HUES6 (cell line): ENCODE results near the gene LMTK2.

ENCODE experiments used
- H3K27ac ChIP-seq: 2 replicates; pipeline ENCODE4 v1.7.0; 2013; ENCODE audit warnings: low read depth, mild to moderate bottlenecking, low read length, inconsistent platforms
- H3K27me3 ChIP-seq: 2 replicates; pipeline ENCODE4 v1.6.1; 2013; ENCODE audit warnings: low read length; ENCODE audit not compliant: control insufficient read depth, insufficient read depth
- H3K36me3 ChIP-seq: 2 replicates; pipeline ENCODE4 v1.6.1; 2013; ENCODE audit warnings: low read length; ENCODE audit not compliant: control insufficient read depth, insufficient read depth
- H3K4me1 ChIP-seq: 2 replicates; pipeline ENCODE4 v1.6.1; 2013; ENCODE audit warnings: low read length; ENCODE audit not compliant: control insufficient read depth, insufficient read depth
- H3K4me3 ChIP-seq: 2 replicates; pipeline ENCODE4 v1.5.1; 2013; ENCODE audit warnings: low read depth, low read length
- H3K9ac ChIP-seq: one replicate; pipeline ENCODE4 v1.6.1; 2013; ENCODE audit warnings: mild to moderate bottlenecking, low read length
- H3K9me3 ChIP-seq: 2 replicates; pipeline ENCODE4 v1.6.1; 2013; ENCODE audit warnings: low read depth, low read length; ENCODE audit not compliant: control insufficient read depth, insufficient read depth

LMTK2 gene

GRCh38 chr7:98175260-98175940, 68.7 kb downstream of the LMTK2 start:
- Histone ChIP-seq H3K27ac (no peak overlapping the region), H3K9ac (no peak overlapping the region), H3K36me3 (peaks cover 31% of the 10 kb centered on the region), H3K4me3 (no peak overlapping the region), H3K9me3 (no peaks in the 10 kb centered on the region), H3K4me1 (peaks cover 5% of the 10 kb centered on the region), H3K27me3 (no peaks in the 10 kb centered on the region)

- Histone ChIP-seq H3K27ac (no peak overlapping the region), H3K4me1 (peaks cover 7% of the 10 kb centered on the region), H3K4me3 (no peak overlapping the region), H3K9me3 (no peaks in the 10 kb centered on the region), H3K9ac (no peak overlapping the region), H3K36me3 (peaks cover 22% of the 10 kb centered on the region), H3K27me3 (no peaks in the 10 kb centered on the region)
Observed at GRCh38 chr7:98177553-98177952, 70.9 kb downstream of the LMTK2 start.

GRCh38 chr7:98178321-98178720, 71.7 kb downstream of the LMTK2 start:
- Histone ChIP-seq H3K27me3 (no peaks in the 10 kb centered on the region), H3K4me1 (peaks cover 7% of the 10 kb centered on the region), H3K9me3 (no peaks in the 10 kb centered on the region), H3K36me3 (peaks cover 22% of the 10 kb centered on the region), H3K27ac (no peak overlapping the region), H3K4me3 (no peak overlapping the region), H3K9ac (no peak overlapping the region)

DNA sequence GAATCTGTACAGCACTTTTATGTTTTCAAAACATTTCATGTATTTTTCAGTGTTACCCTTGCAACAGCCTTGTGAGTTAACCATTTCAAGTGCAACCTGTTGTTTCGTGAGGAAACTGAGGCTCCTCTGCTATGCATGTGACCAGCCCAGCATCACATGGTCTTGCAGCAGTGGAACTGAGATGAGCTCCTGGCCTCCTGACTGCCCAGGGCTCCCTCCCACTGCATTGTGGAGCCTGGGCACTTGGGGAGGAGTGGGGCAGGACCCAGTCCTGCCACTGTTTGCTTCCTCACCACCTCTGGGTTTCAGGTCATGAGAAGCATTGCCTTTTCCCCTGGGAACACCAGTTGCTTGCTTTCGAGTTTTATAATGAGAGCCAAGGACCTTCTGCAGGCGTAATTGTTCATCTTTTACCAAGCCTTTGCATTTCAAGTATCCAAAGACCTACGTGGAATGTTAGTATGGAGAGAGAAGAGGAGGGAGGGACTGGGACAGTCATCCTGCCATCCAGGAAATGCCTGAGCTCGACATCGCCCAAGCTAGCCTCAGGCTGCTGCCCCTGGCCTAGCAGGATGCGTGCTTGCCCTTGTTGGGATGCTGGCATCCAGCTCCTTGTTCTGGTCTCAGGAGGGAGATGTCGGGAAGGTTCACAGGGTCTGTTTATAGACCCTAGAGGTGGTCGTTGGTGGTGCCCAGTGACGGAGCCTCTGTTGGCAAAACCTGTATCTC, 72.3 kb downstream of the LMTK2 start:
- Histone ChIP-seq H3K27me3 (no peaks in the 10 kb centered on the region), H3K27ac (no peak overlapping the region), H3K9ac (no peak overlapping the region), H3K4me1 (peaks cover 7% of the 10 kb centered on the region), H3K9me3 (0 out of 2 replicates have a peak, but pooled peaks cover 2% of the 10 kb centered on the region), H3K36me3 (peaks cover 22% of the 10 kb centered on the region), H3K4me3 (no peak overlapping the region)

GRCh38 chr7:98180751-98181150, 74.1 kb downstream of the LMTK2 start:
- Histone ChIP-seq H3K9ac (no peak overlapping the region), H3K4me3 (no peak overlapping the region), H3K36me3 (peaks cover 5% of the 10 kb centered on the region; the same call in 1 of the 2 replicates), H3K27ac (no peak overlapping the region), H3K9me3 (0 out of 2 replicates have a peak, but pooled peaks cover 2% of the 10 kb centered on the region), H3K27me3 (no peaks in the 10 kb centered on the region), H3K4me1 (peaks cover 7% of the 10 kb centered on the region)

GRCh38 chr7:98185101-98185500, 78.4 kb downstream of the LMTK2 start:
- H3K27ac ChIP-seq, result no peak overlapping the region
- H3K27me3 ChIP-seq, result no peaks in the 10 kb centered on the region
- 0 out of 2 replicates have a peak, but pooled peaks cover 2% of the 10 kb centered on the region for H3K4me1 ChIP-seq
- H3K36me3 ChIP-seq, result peaks cover 12% of the 10 kb centered on the region; the same call in 1 of the 2 replicates
- H3K9ac ChIP-seq, result no peak overlapping the region
- H3K4me3 ChIP-seq, result no peak overlapping the region
- 0 out of 2 replicates have a peak, but pooled peaks cover 2% of the 10 kb centered on the region for H3K9me3 ChIP-seq

DNA sequence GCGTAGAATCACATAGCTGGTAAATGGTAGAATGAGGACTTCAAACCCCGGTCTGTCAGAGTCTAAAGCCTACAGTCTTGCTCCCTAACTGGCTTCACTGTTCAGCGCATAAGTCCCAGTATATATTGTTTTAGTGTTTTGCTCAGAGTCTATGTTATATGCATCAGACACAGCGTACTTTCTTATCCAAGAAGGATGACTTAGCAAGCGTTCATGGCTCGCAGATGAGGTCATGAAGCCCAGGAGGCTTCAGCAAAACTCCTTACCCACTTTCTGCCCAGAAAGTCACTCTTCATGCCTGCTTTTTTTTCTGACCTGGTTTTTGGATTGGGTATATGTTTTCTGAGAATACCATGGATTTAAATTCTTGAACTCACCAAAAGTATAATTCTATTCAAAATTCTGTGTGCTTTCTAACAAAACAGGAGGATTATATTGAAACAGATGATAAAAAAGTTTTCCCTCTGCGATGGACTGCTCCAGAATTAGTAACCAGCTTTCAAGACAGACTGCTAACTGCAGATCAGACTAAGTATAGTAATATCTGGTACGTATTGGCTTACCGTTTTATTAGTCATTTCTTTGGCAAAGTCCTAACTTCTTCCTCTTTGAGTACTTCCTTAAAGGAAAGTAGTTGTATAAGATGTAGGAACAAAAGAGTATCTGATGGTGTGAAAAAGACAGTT, 79.9 kb downstream of the LMTK2 start:
- Histone ChIP-seq H3K4me3 (no peak overlapping the region), H3K36me3 (peaks cover 20% of the 10 kb centered on the region), H3K27ac (no peak overlapping the region)

DNA sequence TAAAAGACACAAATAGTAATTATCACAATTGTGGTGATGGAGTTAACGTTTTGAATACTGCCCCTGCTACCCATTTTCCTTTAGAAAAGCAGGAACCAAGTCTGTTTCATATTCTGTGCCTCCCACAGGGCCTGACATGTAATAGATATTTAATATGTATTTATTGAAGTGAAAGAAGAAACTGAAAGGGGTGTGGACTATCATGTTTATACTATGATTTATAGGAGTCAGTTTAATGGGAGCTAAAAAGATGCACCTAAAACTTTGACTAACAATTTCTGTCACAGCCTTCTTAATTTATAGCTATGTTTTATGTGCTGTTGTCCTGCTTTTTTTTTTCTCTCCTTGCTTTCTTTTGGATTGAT, 80.5 kb downstream of the LMTK2 start:
- Histone ChIP-seq H3K27ac (no peak overlapping the region), H3K4me3 (no peak overlapping the region), H3K9ac (no peak overlapping the region), H3K36me3 (peaks cover 25% of the 10 kb centered on the region), H3K9me3 (0 out of 2 replicates have a peak, but pooled peaks cover 2% of the 10 kb centered on the region), H3K4me1 (0 out of 2 replicates have a peak, but pooled peaks cover 2% of the 10 kb centered on the region), H3K27me3 (no peaks in the 10 kb centered on the region)

More for the DNA sequence above, 79.9 kb downstream of the LMTK2 start:
- Histone ChIP-seq H3K4me1 (0 out of 2 replicates have a peak, but pooled peaks cover 2% of the 10 kb centered on the region), H3K27me3 (no peaks in the 10 kb centered on the region), H3K9ac (no peak overlapping the region), H3K9me3 (0 out of 2 replicates have a peak, but pooled peaks cover 2% of the 10 kb centered on the region)

GRCh38 chr7:98189559-98189958, 82.9 kb downstream of the LMTK2 start:
- Histone ChIP-seq H3K4me3 (no peak overlapping the region), H3K9me3 (no peaks in the 10 kb centered on the region), H3K9ac (no peak overlapping the region), H3K27ac (no peak overlapping the region), H3K27me3 (no peaks in the 10 kb centered on the region), H3K4me1 (no peaks in the 10 kb centered on the region), H3K36me3 (peaks cover 50% of the 10 kb centered on the region)

DNA sequence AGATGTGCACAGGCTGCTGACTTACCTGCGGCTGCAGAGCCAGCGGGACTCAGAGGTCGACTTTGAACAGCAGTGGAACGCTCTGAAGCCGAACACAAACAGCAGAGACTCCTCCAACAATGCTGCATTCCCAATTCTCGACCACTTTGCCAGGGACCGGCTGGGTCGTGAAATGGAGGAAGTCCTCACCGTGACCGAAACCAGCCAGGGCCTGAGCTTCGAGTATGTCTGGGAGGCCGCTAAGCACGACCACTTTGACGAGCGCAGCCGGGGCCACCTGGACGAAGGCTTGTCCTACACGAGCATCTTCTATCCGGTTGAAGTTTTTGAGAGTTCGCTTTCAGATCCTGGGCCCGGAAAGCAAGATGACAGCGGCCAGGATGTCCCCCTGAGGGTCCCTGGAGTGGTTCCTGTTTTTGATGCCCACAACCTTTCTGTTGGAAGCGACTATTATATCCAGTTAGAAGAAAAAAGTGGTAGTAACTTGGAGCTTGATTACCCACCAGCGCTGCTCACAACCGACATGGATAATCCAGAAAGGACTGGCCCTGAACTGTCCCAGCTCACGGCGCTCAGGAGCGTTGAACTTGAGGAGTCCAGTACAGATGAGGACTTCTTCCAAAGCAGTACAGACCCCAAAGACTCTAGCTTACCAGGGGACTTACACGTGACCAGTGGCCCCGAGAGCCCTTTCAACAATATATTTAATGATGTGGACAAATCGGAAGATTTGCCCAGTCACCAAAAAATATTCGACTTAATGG, 85.2 kb downstream of the LMTK2 start:
- Histone ChIP-seq H3K27ac (no peak overlapping the region), H3K4me1 (no peaks in the 10 kb centered on the region), H3K9me3 (no peaks in the 10 kb centered on the region), H3K9ac (no peak overlapping the region), H3K4me3 (no peak overlapping the region), H3K36me3 (peaks cover 61% of the 10 kb centered on the region), H3K27me3 (no peaks in the 10 kb centered on the region)
